ENCODE measurements around the gene ABCA2.

Gene ABCA2

DNA sequence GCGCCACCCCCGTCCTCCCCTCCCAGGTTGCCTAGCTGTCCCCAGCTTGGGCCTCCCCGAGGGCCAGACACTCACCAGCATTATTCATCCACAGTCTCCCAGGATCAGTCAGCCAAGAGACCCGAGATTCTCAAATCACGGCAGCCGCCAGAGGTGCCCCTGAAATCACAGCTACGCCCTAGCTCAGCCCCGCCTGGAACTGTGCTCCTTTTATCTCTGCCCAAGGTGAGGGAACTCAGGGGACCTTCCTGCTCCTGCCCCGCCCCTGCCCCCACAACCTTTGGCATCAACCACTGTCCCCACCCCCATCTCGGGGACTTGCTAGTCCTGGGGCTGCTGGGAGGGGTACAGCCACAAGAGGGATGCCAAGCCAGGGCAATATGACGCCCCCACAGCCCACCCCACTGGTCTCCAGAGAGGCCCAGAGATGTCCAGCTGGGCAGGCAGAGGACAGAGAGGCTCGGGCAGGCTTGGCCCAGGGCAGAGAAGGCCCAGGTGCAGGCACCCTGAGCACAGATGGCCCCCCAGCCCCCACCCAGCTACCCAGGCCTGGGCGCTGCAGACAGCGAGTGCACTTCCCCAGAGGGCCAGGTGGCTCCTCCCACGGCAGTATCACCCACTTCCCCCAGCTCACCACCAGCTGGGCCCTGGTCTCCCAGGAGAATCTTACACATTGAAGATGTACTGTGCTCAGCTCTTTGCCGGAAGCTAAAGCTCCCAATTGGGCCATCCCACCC is 4.0 kb upstream of the ABCA2 start, which contains the start of gene FUT7:
Gene FUT7 (minus strand): TSS at position 185 of the 737 bp plus-strand sequence. CDS start 97 bp downstream, at position 88.
- DNase-seq (ENCODE audit: low read depth in 3 of 3), result no peak

DNA sequence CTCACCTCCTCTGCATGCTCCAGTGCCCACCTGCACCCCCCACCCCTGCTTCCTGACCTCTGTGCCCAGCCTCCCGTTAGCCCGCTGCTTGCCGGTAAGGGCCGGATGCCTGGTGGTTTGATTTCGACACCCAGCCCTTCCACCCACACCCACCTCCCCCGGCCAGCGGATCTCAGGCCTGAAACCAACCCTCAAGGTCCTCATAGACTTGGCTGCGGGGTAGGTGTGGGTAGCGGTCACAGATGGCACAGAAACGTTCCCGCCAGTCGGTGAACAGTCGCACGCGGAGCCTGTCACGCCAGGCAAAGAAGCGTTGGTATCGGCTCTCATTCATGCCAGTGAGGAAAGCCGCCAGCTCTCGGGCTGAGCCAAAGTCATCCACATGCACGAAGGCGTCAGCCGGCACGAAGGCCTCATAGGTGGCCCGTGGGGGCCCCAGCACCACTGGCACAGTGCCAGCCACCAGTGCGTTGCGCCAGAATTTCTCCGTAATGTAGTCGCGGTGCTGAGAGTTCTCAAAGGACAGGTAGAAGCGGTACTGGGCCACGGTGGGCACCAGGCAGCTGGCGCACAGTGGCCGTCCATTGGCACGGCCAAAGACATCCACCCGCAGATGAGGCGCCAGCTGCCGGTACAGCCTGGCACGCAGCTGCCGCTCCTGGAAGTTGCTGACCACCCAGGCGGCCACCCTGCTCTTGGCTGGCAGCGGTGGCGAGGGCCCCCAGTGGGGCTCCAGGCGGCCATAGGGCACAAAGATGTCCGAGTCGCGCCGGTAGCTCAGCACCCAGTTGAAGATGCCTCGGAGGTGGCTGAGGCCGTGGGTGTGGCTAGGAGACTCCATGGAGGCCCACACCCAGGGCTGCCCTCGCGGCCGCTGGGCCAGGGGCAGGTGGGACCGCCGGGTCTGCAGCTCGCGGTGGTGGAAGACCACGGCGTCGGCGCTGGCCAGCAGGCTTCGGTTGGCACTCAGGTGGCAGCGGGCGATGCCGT is 2.8 kb upstream of the ABCA2 start:
- DNase-seq (ENCODE audit: low read depth in 3 of 3), result peak in 1 of 3 experiments; percentile 46

DNA sequence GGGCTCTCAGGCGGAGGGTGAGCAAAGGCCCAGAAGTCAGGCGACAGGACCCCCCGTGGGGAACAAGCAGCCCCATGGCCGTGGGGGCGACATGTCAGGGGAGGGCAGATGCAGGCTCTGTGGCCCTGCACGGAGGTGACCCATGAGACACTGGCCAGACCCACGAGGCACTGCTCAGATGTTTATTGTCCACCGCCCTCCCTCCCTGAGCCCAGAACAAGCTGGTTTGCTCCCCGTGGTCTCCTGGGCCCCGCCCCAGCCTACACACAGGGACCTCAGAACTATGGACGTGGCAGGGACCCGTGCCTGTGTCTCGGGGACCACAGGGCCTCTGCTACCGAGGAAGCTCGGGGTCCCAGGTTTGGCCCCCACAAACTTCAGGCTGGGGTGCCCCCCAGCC is 2.0 kb upstream of the ABCA2 start:
- DNase-seq (ENCODE audit: low read depth in 3 of 3), result no peak

DNA sequence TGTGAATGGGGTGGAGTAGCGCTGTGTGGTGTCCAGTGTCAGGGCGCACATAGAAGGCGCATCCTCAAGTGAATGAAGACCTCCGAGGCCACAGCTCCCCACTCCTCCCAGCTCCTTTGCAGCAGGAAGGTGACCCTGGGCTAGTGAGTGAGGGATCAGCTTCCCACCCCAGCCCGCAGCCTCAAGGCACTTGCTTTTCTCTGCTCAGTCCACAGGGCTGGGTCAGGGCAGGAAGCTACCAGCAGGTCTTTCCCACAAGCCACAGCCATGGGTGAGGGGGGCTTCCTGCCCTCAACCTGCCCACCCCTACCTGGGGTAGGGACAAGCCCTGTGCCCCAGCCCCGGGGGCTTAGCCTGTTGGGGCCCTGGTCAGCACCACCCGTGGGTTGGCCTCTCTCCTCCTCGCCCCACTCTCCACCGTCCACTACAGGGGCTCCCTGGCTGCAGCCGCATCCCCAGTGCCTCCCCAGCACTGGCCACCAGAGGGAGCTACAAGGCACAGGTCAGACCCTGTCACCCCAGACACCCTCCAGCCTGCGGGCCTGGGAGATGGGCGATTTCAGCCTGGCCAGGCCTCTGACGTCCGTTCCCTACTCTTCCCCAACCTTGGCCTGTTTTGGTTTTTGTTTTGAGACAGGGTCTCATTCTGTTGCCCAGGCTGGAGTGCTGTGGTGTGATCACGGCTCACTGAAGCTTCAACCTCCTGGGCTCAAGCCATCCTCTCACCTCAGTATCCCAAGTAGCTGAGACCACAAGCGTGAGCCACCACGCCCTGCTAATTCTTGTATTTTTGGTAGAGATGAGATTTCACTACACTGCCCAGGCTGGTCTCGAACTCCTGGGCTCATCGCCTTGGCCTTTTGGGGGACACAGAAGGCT is 1.3 kb upstream of the ABCA2 start:
- DNase-seq (ENCODE audit: low read depth in 3 of 3), result peak; percentile 35 to 73 (median 52)

DNA sequence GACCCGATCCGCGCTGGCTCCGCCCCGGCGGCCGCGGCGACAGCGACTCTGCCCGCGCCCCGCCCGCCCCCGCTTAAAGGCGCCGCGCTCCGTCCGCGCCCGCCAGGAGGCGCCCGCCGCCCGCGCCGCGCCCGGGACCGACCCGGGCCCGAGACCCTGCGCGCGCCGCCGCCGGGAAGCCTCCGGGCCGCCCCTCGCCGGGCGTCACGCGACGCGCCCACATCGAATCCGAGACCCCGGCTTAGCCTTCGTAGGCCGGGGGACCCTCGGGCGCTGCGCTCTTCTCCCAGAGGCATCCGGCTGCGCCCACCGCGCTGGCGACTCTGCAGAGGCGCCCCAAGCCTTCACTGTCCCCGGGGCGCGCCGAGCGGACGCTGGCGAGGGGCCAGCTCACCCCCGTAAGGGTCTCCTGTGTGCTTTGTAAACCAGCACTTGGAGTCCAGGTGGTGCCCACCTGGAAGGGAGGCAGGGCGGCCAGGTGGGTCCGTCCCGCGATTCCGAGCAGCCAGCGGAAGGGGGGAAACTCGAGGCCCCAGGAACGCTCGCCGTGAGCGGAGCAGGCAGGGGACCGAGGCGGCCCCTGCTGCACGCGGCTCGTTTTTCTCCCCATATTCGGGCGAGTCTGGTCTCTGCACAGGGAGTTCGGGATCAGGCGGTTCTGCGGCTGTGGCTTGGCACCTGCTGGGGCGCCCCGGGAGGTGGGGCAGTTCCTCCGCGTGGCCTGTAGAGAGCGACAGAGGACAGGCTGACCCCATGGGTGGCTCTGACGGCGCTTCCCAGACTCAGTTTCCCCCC is 423 bp upstream of the ABCA2 start:
- DNase-seq (ENCODE audit: low read depth in 3 of 3), result peak in 2 of 3 experiments; percentile 45 to 67

DNA sequence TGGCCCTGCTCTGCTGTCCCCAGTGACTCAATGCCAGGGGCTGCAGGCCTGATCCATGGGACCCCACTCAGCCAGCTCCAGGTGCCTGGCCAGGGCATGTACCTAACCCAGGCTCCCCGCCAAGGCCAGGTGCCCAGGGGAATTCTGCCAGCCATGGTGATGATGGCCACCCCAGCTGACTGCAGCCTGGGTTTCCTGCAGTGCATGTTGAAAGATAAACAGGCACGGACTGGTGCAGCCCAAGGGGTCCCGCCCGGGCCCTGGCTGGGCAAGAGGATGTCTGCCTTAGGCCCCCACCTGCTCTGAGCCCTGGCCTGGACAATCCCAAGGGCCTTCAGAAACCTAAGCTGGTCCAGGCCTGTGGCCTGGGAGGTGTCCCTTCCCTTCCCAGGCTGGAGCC is 1.2 kb downstream of the ABCA2 start:
- no peak for DNase-seq (ENCODE audit: low read depth in 3 of 3)

DNA sequence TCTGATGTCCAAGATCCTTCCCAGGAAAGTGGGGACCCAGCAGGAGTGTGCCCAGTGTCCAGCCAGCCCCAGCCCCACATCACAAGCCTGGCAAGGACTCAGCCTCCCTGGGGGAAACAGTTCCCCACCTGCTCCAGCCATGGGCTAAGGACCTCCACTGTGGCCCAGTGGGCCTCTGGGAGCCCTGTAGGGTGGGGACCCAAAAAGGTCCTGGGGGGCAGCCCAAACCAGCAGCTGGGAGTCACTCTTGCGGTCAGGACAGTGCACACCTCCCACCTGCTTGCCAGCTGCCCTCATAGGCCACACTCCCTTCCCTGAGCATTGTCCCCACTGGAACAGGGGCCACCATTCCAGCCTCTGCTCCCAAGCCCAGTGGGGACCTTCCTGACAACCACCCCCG is 1.7 kb downstream of the ABCA2 start:
- DNase-seq (ENCODE audit: low read depth in 3 of 3), result no peak

DNA sequence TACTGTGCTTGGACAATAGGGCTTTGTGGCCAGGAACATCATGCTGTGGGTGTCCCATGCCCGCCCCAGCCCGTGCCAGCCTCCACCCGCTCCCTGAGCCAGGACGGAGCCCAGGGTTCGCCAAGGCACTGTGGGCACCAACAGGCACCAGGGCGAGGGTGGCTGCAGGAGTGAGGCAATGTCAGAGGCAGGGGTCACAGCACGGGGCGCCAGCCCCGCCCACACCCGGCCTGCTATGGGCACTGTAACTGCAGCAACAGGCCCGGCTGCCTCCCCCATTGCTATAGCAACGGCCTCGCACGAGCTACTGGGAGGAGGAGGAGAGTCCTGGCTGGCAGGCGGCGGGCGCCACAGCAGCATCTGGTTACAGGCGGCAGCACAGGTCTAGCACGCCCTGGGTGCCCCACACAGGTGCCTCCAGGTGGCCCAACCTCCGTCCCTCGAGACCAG is 2.5 kb downstream of the ABCA2 start:
- DNase-seq (ENCODE audit: low read depth in 3 of 3), result no peak

DNA sequence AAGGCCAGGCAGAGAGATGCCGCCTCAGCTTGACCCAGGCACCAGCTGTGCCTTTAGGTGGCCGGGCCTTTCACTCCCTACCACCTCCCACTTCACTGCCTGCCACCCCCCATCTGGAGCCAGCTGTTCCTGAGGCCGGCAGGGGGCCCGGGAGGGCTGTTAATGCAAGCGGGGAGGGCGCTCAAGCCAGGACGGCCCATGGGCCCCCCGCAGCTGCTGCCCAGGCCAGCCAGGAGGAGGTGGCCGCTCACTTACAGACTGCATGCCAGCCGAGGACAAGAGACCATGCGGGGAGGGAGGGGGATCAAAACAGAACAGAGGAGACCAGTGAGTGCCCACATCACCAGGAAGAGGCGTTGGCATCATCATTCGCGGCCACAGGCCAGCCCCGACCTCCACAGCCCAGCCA is 4.5 kb downstream of the ABCA2 start:
- DNase-seq (ENCODE audit: low read depth in 3 of 3), result no peak

DNA sequence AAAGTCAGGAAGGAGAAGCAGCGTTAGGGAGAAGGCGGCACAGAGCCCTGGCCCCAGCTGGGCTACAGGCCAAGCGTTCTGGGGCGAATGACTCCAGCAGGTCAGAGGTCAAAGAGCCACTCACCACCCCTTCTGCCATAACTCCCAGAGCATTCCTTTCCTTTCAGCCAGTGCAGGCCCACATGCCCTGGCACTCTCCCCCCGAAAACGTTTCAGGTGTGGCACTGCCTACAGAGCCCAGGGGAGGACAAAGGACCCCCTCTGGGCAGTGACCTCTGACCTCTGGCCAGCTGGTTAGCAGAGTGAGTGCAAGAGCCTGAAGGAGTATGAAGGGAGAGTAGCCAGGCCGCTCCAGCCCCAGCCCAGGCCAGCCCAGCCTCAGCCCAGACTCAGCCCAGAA is 4.9 kb downstream of the ABCA2 start:
- DNase-seq (ENCODE audit: low read depth in 3 of 3), result no peak

DNA sequence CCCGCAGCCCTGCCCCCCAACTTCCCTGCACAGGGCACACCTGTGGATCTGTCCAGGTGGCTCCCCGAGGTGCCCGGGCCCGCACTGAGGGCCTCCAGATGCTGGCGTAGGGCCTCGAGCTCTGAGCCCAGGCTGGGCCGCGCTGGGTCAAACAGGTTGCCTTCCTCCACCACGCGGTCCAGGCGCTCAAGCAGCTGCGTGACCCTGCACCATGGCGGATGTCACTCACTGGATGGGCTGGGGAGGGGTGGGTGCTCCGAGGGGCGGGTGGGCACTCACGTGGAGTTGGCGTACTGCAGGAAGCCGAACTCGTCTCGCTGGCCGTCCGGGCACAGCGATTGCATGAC is 5.4 kb downstream of the ABCA2 start:
- no peak for DNase-seq (ENCODE audit: low read depth in 3 of 3)

DNA sequence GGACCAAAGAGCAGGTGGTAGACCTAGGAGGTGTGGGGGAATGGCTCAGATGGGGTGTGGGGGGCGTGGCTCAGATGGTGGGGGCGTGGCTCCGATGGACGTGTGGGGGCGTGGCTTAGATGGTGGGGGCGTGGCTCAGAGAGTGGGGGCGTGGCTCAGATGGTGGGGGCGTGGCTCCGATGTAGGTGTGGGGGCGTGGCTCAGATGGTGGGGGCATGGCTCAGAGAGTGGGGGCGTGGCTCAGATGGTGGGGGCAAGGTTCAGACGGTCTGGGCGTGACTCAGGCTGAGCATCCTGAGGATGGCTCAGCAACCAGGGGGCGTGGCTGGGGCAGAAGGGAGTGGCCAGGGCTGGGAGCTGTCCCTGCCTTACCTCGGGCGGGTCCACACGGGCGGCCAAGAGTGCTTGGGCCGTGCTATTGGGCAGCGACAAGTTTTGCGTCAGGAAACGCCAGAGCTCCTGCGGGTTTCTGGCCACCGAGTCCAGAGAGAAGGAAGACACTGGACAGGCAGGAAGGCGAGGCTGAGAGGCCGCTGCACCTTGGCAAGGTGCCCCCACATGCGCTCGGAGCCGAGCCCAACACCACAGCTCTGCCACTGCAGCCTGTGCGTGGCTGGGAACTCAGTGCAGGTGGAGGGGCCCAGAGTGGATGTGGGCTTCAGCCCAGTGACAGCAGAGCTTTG is 5.9 kb downstream of the ABCA2 start:
- DNase-seq (ENCODE audit: low read depth in 3 of 3), result peak in 2 of 3 experiments; percentile 56 to 83

DNA sequence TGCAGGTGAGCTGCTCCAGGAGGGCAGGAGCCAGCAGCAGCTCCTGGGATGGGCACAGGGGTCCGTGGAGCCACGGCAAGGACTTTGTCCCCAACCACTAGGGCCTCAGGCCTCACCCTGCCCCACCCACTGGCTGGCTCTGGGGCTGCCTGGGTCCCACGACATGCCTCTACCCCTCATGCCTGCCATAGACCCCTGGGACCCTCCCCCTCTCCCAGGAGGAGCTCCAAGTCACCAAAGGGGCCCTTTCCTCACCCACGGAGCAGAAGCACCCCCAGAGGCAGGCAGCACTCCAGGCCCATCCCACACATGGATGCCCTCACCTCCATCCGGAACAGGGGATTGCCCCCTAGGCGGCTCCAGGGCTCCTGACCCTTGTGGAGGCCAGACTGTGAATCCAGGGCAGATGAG is 6.5 kb downstream of the ABCA2 start:
- DNase-seq (ENCODE audit: low read depth in 3 of 3), result no peak

DNA sequence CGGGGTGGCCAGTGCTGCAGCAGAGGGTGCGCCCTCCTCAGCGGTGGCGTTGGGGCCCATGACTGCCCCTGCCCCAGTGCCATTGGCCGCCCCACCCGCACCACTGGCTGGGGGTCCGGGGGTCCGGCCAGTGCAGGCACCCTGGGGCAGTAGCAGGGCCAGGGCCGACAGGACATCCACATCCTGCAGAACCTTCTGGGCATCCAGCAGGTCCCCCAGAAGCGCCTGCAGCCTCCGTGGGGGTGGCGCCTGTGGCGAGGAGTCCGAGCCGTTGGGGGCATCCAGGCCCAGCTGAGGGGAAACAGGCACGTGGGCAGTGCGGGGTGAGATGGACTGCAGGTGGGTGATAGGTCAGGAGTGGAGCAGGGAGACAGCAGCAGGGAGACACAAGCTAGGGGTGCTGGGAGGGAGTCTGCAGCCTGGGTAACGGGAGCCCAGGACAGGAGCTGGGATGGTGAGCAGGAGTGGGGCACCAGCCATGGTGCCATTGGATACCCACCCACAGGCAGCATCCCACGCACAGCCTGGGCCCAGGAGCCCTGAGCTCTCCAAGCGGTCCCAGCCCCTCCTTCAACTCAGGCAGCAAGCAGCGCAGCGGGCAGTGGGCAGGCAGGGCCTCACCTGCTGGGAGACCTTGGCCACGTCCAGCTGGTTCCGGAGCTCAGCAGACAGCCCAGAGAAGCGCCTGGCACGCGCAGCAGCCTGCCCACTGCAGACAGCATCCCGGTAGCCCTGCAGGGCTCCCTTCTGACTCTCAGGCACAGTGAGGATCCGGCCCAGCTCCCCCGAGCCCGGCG is 7.1 kb downstream of the ABCA2 start:
- DNase-seq (ENCODE audit: low read depth in 3 of 3), result no peak

DNA sequence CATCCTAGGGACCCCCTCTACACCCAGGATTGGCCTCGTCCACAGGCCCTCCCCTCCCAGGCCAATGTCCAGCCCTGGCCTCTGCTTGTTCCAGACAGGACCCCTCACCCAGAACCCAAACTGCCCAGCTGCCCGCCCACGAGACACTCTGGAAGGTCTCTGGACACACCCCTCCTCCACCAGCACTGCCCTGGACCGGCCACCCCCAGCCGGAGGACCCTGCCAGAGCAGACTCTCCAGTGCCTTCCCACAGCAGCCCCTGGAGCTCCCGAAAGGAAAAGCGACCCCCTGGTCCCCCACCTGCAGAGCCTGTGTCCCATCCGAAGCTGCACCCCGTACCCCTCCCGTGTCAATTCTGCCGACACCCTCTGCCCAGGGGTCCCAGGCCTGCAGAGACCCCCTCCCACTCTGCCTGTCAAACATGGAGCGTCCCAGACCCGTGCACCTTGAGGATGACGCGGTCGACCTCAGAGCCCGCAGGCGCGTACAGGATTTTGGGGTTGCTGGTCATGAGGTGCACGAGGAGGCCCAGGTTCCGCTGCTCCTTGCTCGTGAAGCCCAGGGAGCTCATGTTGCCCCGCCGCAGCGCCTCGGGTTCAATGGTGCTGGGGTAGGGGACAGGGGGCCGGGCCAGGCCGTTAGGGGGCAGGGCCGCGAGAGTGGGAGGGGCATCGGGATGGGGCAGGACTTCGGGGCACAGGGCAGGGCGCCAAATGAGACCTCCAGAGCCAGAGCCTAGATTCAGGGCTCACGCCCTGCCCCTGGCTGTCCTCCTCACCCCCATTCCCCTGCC is 8.0 kb downstream of the ABCA2 start:
- DNase-seq (ENCODE audit: low read depth in 3 of 3), result no peak

DNA sequence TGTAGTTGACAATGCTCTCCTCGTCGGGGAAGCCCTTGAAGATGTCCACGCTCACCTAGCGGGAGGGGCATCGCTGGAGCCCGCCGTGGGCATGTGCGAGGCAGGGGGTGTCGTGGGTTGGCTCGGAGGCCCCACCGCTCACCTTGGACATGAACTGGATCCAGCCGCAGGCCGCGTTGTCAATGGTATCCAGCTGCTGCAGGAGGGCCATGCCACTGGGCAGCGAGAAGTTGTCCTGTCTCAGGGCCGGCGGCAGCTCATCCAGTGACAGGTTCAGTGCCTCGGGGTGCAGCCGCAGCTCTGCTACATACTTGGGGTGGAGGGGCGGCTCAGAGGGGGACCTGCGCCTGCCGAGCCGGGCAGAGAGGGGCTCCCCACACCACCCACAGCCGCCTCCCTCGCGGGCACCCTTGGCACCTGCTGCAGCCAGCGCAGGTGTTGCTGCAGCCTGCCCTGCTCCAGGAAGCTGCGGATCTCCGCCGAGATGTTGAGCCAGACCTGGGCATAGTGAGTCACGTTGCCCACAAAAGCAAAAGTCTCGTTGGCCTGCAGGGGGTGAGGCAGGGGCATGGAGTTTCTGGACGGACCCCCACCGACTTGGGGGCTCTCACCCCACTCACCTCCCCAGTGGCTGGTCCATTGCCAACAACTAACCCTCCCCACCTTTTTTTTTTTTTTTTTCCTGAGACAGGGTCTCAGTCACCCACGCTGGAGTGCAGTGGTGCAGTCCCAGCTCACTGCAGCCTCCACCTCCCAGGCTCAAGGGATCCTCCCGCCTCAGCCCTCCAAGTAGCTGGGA is 9.1 kb downstream of the ABCA2 start:
- DNase-seq (ENCODE audit: low read depth in 3 of 3), result no peak

DNA sequence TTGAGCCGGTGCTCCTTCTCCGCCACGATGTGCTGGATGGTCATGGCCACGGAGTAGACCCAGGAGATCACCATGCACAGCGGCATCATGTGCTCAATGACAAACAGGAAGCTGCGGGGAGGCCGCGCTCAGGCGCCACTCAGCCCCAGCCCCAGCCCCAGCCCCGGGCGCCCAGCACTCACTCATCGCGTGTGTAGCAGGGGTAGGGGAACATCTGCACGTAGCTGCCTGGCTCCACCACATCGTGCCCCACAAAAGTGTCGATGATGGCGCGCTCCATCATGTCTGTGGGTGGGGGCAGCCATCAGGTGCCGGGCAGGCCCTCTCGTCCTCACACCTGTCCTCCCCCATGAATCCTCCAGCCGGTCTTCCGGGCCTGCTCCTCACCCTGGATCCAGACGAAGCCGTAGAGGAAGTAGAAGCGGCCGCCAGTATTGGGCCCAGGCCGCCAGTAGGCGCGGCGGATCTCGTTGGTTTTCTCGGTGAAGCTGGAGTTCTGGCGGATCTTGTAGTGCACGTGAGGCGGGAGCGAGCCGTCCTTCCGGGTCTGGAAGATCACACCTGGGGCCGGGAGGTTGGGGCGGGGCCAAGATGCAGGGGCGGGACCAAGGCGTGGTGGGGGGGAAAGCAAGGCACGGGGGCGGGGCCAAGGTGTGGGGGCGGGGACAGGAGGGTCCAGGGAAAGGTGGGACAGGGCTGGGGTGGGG is 10.1 kb downstream of the ABCA2 start:
- no peak for DNase-seq (ENCODE audit: low read depth in 3 of 3)

All from stimulated activated CD4-positive, alpha-beta T cell treated with anti-CD3 and anti-CD28 coated beads, TNF-alpha, amount 100 ng/mL, for 24 hours (primary cell).